Lung (tissue), 12 donors: ENCODE results near the gene STRADA. TPM values are rescaled to one million over a fixed set of nuclear protein-coding genes. Genes with fewer than 3 reads are reported as not detected.

Experiments
- ATAC-seq: fragments of 200-7000 bp; cut with Tn5 transposase; one replicate; pipeline ENCODE4 v1.9.1; 2020; ENCODE audit warnings: moderate number of reproducible peaks; ENCODE audit not compliant: insufficient read depth, low FRiP score
- DNase-seq, 3 donors: peaks; one replicate each; pipeline ENCODE4 v3.0.0-alpha.2; 2013 to 2017
- H3K27ac ChIP-seq, 2 donors: one replicate each; pipeline ENCODE4 v1.5.1; 2013; ENCODE audit warnings: mild to moderate bottlenecking in 2 of 2, moderate library complexity in 2 of 2, control low read depth in 1 of 2, inconsistent platforms in 1 of 2, low read depth in 1 of 2, low read length in 1 of 2
- H3K27me3 ChIP-seq, 3 donors: one replicate each; pipeline ENCODE4 v1.5.1; 2013; ENCODE audit warnings: low read length in 2 of 3; ENCODE audit not compliant: control insufficient read depth in 3 of 3, insufficient read depth in 3 of 3
- H3K36me3 ChIP-seq, 4 donors: one replicate each; pipeline ENCODE4 v1.5.1; 2013; ENCODE audit warnings: low read length in 4 of 4, mild to moderate bottlenecking in 1 of 4, moderate library complexity in 1 of 4; ENCODE audit not compliant: control insufficient read depth in 4 of 4, insufficient read depth in 4 of 4
- H3K4me1 ChIP-seq, 5 donors: one replicate each; pipeline ENCODE4 v1.5.1; 2013; ENCODE audit warnings: low read length in 5 of 5, mild to moderate bottlenecking in 2 of 5, moderate library complexity in 1 of 5; ENCODE audit not compliant: control insufficient read depth in 5 of 5, insufficient read depth in 5 of 5
- H3K4me3 ChIP-seq: one replicate; pipeline ENCODE4 v1.5.1; 2013; ENCODE audit warnings: mild to moderate bottlenecking, control low read depth, moderate library complexity
- H3K9ac ChIP-seq, 2 donors: one replicate each; pipeline ENCODE4 v1.5.1; 2013; ENCODE audit warnings: low read length in 2 of 2, control low read depth in 1 of 2; ENCODE audit not compliant: insufficient read depth in 1 of 2
- H3K9me3 ChIP-seq, 4 donors: one replicate each; pipeline ENCODE4 v1.5.1; 2013; ENCODE audit warnings: low read length in 3 of 4, mild to moderate bottlenecking in 1 of 4, moderate library complexity in 1 of 4; ENCODE audit not compliant: control insufficient read depth in 4 of 4, insufficient read depth in 3 of 4
- CTCF ChIP-seq: IDR thresholded peaks from 2 replicates; pipeline ENCODE4 v1.5.1; 2012; ENCODE audit warnings: mild to moderate bottlenecking; ENCODE audit errors: control extremely low read depth, extremely low read depth
- WGBS, 2 donors: extraction: QIAGEN DNeasy Blood & Tissue Kit; methylation state at CpG; one replicate each; pipeline ENCODE4 v1.1.7; 2013; 5-methylcytosine and 5-hydroxymethylcytosine counted together
- polyA plus RNA-seq, 2 donors: library from polyadenylated mRNA; stranded (reverse); fragments of 200-250 nt; gene quantifications; one replicate each; pipeline ENCODE4 v1.2.1, GENCODE V29; 2013
- total RNA-seq, 2 donors: library from RNA; depleted of rRNA in 1 of 2; stranded (reverse); fragments of >200 nt in 1 of 2; gene quantifications; one replicate each; pipeline ENCODE4 v1.2.1, GENCODE V29; 2014 to 2021
- donor health status: control.
- donor health status: control.
- donor health status: Bipolar disorder and iron deficiency.
- donor health status: healthy.
- donor health status: DM: yes; HTN: yes; CAD: no.

The STRADA gene
- total and polyA plus RNA-seq, 4 donors = 20.7 to 48.8 (median 28.4) TPM

DNA sequence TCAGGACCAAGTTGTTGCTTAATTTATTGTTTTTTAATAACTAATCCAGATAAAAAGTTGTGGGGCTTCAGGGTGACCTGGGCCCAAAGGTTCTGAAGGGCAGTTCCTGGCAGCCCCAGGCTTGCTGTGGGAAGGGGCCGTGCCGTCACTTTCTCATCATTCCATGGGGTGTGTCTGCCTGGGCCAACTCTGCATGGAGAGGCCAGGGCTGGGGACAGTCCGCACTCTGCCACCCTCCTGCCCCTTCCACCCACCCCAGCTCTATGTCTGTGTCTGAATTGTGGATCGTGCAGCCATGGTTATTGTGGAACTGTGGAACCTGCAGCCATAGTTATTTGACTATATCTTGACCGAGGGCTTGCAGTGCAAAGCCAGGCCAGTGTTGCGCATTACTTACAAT, 45.7 kb downstream of the STRADA start:
- Histone ChIP-seq H3K4me1 (peaks cover 0 to 24% (median 2%) of the 10 kb centered on the region in 5 donors), H3K9ac (no peak overlapping the region), H3K36me3 (peaks cover 0 to 33% (median 15%) of the 10 kb centered on the region in 4 donors), H3K9me3 (no peaks in the 10 kb centered on the region), H3K27ac (peak overlapping the region in 1 of 2 donors; percentile 6), H3K27me3 (no peaks in the 10 kb centered on the region), H3K4me3 (no peak overlapping the region)
- DNase-seq = no peak
- TF ChIP-seq CTCF = no peak
- WGBS, 2 donors = 85 to 88% methylated on average over 6 of the region's 6 CpGs
- no peak for ATAC-seq

DNA sequence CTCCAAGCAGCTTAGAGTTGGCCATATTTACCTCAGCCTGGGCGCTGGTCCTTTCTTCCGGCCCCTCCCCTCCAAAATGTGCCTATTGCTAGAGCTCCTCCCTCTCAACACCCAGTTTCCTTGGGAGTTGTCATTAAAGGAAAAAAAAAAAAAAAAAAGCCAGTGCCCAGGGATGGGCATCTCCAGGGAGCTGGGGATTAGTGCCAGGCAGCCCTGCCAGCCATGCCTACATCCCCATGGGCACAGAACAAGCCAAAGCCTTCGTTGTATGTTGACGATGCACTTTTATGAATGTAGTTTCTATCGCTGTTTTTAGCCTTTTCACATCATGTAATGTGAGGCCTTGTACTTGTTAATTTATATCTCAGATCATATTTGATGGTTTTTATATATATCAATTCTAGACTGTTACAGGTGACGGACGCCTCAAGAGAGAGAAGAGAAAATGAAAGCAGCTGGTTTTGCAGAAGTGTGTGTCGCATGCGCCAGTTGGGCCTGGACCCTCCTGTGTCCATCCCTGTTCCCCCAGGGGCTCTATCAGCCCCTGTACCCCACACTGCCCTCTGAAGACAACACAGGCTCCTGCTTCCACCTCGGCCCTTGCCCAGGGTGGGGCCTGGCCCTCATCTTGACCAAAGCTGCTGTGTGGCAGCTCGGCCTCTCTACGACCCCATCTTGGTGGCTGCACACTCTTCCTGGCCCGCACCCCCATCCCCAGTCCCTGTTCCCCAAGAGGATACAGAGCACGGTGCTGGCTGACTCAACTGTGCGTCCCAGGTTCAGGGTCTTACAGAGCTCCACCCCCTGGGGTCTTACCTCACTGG, 46.4 kb downstream of the STRADA start:
- 79% methylated on average over 15 of the region's 15 CpGs for WGBS, 2 donors
- Histone ChIP-seq H3K4me3 (no peak overlapping the region), H3K9ac (no peak overlapping the region), H3K4me1 (peaks cover 0 to 22% (median 2%) of the 10 kb centered on the region in 5 donors), H3K27ac (no peak overlapping the region), H3K36me3 (peaks cover 6 to 40% (median 21%) of the 10 kb centered on the region in 4 donors), H3K9me3 (no peaks in the 10 kb centered on the region), H3K27me3 (no peaks in the 10 kb centered on the region)
- TF ChIP-seq CTCF = no peak
- no peak for DNase-seq
- no peak for ATAC-seq

GRCh38 chr17:63694229-63694949, 47.2 kb downstream of the STRADA start:
- no peak overlapping the region for H3K9ac ChIP-seq
- peaks cover 0 to 22% (median 2%) of the 10 kb centered on the region in 5 donors for H3K4me1 ChIP-seq
- H3K9me3 ChIP-seq = no peaks in the 10 kb centered on the region
- H3K27me3 ChIP-seq = no peaks in the 10 kb centered on the region
- no peak for DNase-seq
- no peak for TF ChIP-seq CTCF
- no peak for ATAC-seq
- H3K27ac ChIP-seq = no peak overlapping the region
- H3K36me3 ChIP-seq = peaks cover 11 to 47% (median 28%) of the 10 kb centered on the region in 4 donors
- no peak overlapping the region for H3K4me3 ChIP-seq
- WGBS, 2 donors = 82 to 90% methylated on average over 12 of the region's 12 CpGs
